HepG2 (cell line): ENCODE results near the gene TARS3. TPM values are rescaled to one million over a fixed set of nuclear protein-coding genes. Genes with fewer than 3 reads are reported as not detected.
A peak's percentile ranks its signal among the peaks of the same experiment; 100 is the strongest.

Experiments used
- E2F1 ChIP-seq: sonication (generic); formaldehyde crosslinking; IDR thresholded peaks from 2 replicates; pipeline ENCODE4 v1.5.0; 2020; ENCODE audit warnings: missing genetic modification reagents
- HDAC2 ChIP-seq: sonication (generic); formaldehyde crosslinking; IDR thresholded peaks from 2 replicates; pipeline ENCODE4 v1.4.0; 2020; ENCODE audit warnings: missing genetic modification reagents
- HMGA1 ChIP-seq: sonication (generic); formaldehyde crosslinking; conservative IDR thresholded peaks from 2 replicates; pipeline ENCODE4 v1.4.0; 2020; ENCODE audit warnings: missing genetic modification reagents
- MAX ChIP-seq: IDR thresholded peaks from 2 replicates; pipeline ENCODE4 v1.6.1; 2012; ENCODE audit warnings: inconsistent platforms
- MTA3 ChIP-seq: sonication (generic); formaldehyde crosslinking; IDR thresholded peaks from 2 replicates; pipeline ENCODE4 v1.4.0; 2020; ENCODE audit warnings: missing genetic modification reagents
- MTERF4 ChIP-seq: sonication (generic); formaldehyde crosslinking; IDR thresholded peaks from 2 replicates; pipeline ENCODE4 v1.8.0; 2023; ENCODE audit warnings: mild to moderate bottlenecking, missing genetic modification reagents
- NFKBIZ ChIP-seq: IDR thresholded peaks from 2 replicates; pipeline ENCODE4 v1.6.1; 2018; ENCODE audit warnings: missing genetic modification reagents, missing compliant biosample characterization
- POLR2G ChIP-seq: fragments of 200-400 bp; formaldehyde crosslinking; IDR thresholded peaks from 2 replicates; pipeline ENCODE4 v1.6.1; 2018; ENCODE audit warnings: mild to moderate bottlenecking, low read depth, low read length, moderate library complexity
- STAG1 ChIP-seq: sonication (generic); formaldehyde crosslinking; IDR thresholded peaks from 2 replicates; pipeline ENCODE4 v1.4.0; 2020; ENCODE audit warnings: missing genetic modification reagents
- STAT6 ChIP-seq: sonication (generic); formaldehyde crosslinking; IDR thresholded peaks from 2 replicates; pipeline ENCODE4 v1.4.0; 2020; ENCODE audit warnings: missing genetic modification reagents, mild to moderate bottlenecking, borderline replicate concordance
- ZFP62 ChIP-seq: sonication (generic); formaldehyde crosslinking; IDR thresholded peaks from 2 replicates; pipeline ENCODE4 v1.4.0; 2020; ENCODE audit warnings: missing genetic modification reagents
- ZFP91 ChIP-seq: sonication (generic); formaldehyde crosslinking; IDR thresholded peaks from 2 replicates; pipeline ENCODE4 v1.9.0; 2022; ENCODE audit warnings: missing genetic modification reagents, mild to moderate bottlenecking, borderline replicate concordance
- ZHX1 ChIP-seq: sonication (generic); formaldehyde crosslinking; IDR thresholded peaks from 2 replicates; pipeline ENCODE4 v1.8.1; 2022; ENCODE audit warnings: low read depth, mild to moderate bottlenecking, missing genetic modification reagents
- ZNF296 ChIP-seq: sonication (generic); formaldehyde crosslinking; conservative IDR thresholded peaks from 2 replicates; pipeline ENCODE4 v1.5.0; 2020; ENCODE audit warnings: mild to moderate bottlenecking, missing genetic modification reagents
- ZNF414 ChIP-seq: sonication (generic); formaldehyde crosslinking; IDR thresholded peaks from 2 replicates; pipeline ENCODE4 v1.5.0; 2020; ENCODE audit warnings: missing genetic modification reagents
- ZNF564 ChIP-seq: sonication (generic); formaldehyde crosslinking; IDR thresholded peaks from 2 replicates; pipeline ENCODE4 v1.8.1; 2023; ENCODE audit warnings: mild to moderate bottlenecking, missing genetic modification reagents
- ZNF75D ChIP-seq: sonication (generic); formaldehyde crosslinking; IDR thresholded peaks from 2 replicates; pipeline ENCODE4 v1.8.1; 2023; ENCODE audit warnings: missing genetic modification reagents, mild to moderate bottlenecking, borderline replicate concordance
- ZSCAN29 ChIP-seq: sonication (generic); formaldehyde crosslinking; conservative IDR thresholded peaks from 2 replicates; pipeline ENCODE4 v1.4.0; 2020; ENCODE audit warnings: mild to moderate bottlenecking, missing genetic modification reagents
- polyA plus RNA-seq, 8 experiments: library from polyadenylated mRNA; depleted of rRNA in 3 of 8; stranded (reverse) in 7 of 8; unstranded in 1 of 8; fragments of >200 nt; fragmentation: Illumina TruSeq in 4 of 8; extraction: Trizol in 4 of 8; gene quantifications; 2 replicates each; pipeline versions ENCODE4 v1.2.1 to v1.2.3, GENCODE V29; 2011 to 2016; ENCODE audit warnings: low read depth in 4 of 8, missing spikeins in 1 of 8, mixed read lengths in 1 of 8; ENCODE audit not compliant: insufficient read depth in 1 of 8
- total RNA-seq, 5 experiments: library from RNA; depleted of rRNA; stranded (reverse); fragments of >200 nt; fragmentation: Illumina TruSeq; extraction: Trizol; gene quantifications; 2 replicates each; pipeline ENCODE4 v1.2.3, GENCODE V29; 2016; ENCODE audit warnings: low read depth in 1 of 5

TARS3 gene
- total and polyA plus RNA-seq, 2 of the 13 experiments (the other 11 are each of a cell fraction or from before 2014, with no cell fraction given): 4.1 to 11.7 TPM

GRCh38 chr15:101613130-101614000 is 110.9 kb downstream of the TARS3 start (continued):
- TF ChIP-seq STAG1 (CRISPR knock-in tag): no peak
- no peak; the same call in 1 of the 2 replicates for TF ChIP-seq ZNF296 (CRISPR knock-in tag)
- no peak for TF ChIP-seq POLR2G
- no peak for TF ChIP-seq ZHX1
- TF ChIP-seq MTA3 (CRISPR knock-in tag): no peak
- TF ChIP-seq HDAC2: peak; percentile 48; the same call in 1 of the 2 replicates
- no peak for TF ChIP-seq ZFP62 (CRISPR knock-in tag)
- no peak for TF ChIP-seq HMGA1 (CRISPR knock-in tag)
- TF ChIP-seq ZNF414 (CRISPR knock-in tag): no peak
- no peak for TF ChIP-seq ZSCAN29
- TF ChIP-seq NFKBIZ: no peak
- no peak for TF ChIP-seq ZNF75D (CRISPR knock-in tag)
- no peak for TF ChIP-seq E2F1 (CRISPR knock-in tag)
- TF ChIP-seq STAT6 (CRISPR knock-in tag): peak; percentile 45; the same call in 1 of the 2 replicates
- TF ChIP-seq MAX: peak; percentile 95
- 0 out of 2 replicates have a peak, but pooled peaks have one; percentile 68 for TF ChIP-seq ZNF564 (CRISPR knock-in tag)
- TF ChIP-seq MTERF4 (CRISPR knock-in tag): no peak
- peak; percentile 30; the same call in 1 of the 2 replicates for TF ChIP-seq ZFP91 (CRISPR knock-in tag)
